ENCODE results near the gene THOP1.

Gene THOP1

GRCh38 chr19:2761309-2761677 lies 24.0 kb upstream of the THOP1 start:
- DNase-seq (ENCODE audit: low read depth) = no peak
- TF ChIP-seq, protein P1, sequence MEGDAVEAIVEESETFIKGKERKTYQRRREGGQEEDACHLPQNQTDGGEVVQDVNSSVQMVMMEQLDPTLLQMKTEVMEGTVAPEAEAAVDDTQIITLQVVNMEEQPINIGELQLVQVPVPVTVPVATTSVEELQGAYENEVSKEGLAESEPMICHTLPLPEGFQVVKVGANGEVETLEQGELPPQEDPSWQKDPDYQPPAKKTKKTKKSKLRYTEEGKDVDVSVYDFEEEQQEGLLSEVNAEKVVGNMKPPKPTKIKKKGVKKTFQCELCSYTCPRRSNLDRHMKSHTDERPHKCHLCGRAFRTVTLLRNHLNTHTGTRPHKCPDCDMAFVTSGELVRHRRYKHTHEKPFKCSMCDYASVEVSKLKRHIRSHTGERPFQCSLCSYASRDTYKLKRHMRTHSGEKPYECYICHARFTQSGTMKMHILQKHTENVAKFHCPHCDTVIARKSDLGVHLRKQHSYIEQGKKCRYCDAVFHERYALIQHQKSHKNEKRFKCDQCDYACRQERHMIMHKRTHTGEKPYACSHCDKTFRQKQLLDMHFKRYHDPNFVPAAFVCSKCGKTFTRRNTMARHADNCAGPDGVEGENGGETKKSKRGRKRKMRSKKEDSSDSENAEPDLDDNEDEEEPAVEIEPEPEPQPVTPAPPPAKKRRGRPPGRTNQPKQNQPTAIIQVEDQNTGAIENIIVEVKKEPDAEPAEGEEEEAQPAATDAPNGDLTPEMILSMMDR (IDR thresholded peaks at IDR 0.05; ENCODE audit: low read depth, low read length) = no peak
- TF ChIP-seq MYC (IDR thresholded peaks at IDR 0.05; ENCODE audit: low read depth, low read length) = no peak
- no peak for TF ChIP-seq MAX (IDR thresholded peaks at IDR 0.05; ENCODE audit: low read depth, low read length)
- TF ChIP-seq POLR2A (IDR thresholded peaks at IDR 0.05; ENCODE audit: extremely low read depth, insufficient read length) = no peak
- H3K4me3 ChIP-seq (ENCODE audit: low read depth, low read length) = no peak overlapping the region

GRCh38 chr19:2761876-2762782 lies 23.2 kb upstream of the THOP1 start:
- no peak overlapping the region for H3K4me3 ChIP-seq (ENCODE audit: low read depth, low read length)
- no peak for DNase-seq (ENCODE audit: low read depth)
- TF ChIP-seq, protein P1 (IDR thresholded peaks at IDR 0.05; ENCODE audit: low read depth, low read length) = no peak
- TF ChIP-seq MYC (IDR thresholded peaks at IDR 0.05; ENCODE audit: low read depth, low read length) (no peak), MAX (IDR thresholded peaks at IDR 0.05; ENCODE audit: low read depth, low read length) (no peak), POLR2A (IDR thresholded peaks at IDR 0.05; ENCODE audit: extremely low read depth, insufficient read length) (no peak)

- no peak for DNase-seq (ENCODE audit: low read depth)
- no peak for TF ChIP-seq POLR2A (IDR thresholded peaks at IDR 0.05; ENCODE audit: extremely low read depth, insufficient read length)
- TF ChIP-seq, protein P1 (IDR thresholded peaks at IDR 0.05; ENCODE audit: low read depth, low read length) = no peak
- no peak for TF ChIP-seq MAX (IDR thresholded peaks at IDR 0.05; ENCODE audit: low read depth, low read length)
- TF ChIP-seq MYC (IDR thresholded peaks at IDR 0.05; ENCODE audit: low read depth, low read length) = no peak
Observed at GRCh38 chr19:2762783-2763496, 22.4 kb upstream of the THOP1 start.

DNA sequence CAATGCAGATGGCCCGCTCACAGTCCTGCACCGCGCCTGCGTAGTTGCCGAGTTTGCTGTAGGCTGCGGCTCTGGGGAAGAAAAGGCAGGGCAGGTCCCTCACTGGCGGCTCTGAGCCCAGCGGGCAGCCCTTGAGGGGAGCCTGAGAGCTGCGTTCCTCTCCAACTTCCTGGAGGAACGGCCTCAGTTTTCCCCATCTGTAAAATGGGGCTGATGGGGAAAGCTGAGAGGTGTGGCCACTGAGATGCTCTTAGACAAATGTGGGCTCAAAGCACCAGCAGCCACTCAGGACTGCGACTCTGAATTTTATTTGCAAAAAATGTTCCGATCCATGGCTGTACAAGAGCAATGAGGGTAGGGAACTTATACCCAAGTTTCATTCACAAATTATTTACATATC lies 21.6 kb upstream of the THOP1 start:
- H3K4me3 ChIP-seq (ENCODE audit: low read depth, low read length) = no peak overlapping the region
- TF ChIP-seq POLR2A (IDR thresholded peaks at IDR 0.05; ENCODE audit: extremely low read depth, insufficient read length) = no peak
- TF ChIP-seq MYC (IDR thresholded peaks at IDR 0.05; ENCODE audit: low read depth, low read length) = no peak
- TF ChIP-seq, protein P1 (IDR thresholded peaks at IDR 0.05; ENCODE audit: low read depth, low read length) = no peak
- no peak for TF ChIP-seq MAX (IDR thresholded peaks at IDR 0.05; ENCODE audit: low read depth, low read length)
- DNase-seq (ENCODE audit: low read depth) = no peak

More at GRCh38 chr19:2762783-2763496, 22.4 kb upstream of the THOP1 start:
- no peak overlapping the region for H3K4me3 ChIP-seq (ENCODE audit: low read depth, low read length)

DNA sequence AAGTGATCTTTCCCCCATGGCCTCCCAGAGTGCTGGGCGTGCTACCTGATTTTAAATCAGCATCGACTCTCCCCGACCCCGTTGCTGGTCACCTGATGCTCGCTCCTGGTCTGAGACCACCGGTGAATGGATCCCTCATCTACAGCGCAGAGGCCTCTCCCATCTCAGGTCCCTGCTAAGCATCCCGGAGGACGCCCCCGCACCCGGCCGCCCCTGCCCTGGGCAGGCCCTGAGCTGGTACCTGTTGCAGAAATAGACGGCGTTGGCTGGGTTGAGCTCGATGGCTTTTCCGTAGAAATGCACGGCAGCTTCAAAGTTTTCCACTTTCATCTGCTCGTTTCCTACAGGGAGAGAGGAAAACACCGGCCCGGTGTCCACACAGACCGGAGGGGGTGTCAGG lies 20.4 kb upstream of the THOP1 start:
- no peak overlapping the region for H3K4me3 ChIP-seq (ENCODE audit: low read depth, low read length)
- DNase-seq (ENCODE audit: low read depth) = no peak
- TF ChIP-seq, protein P1 (IDR thresholded peaks at IDR 0.05; ENCODE audit: low read depth, low read length) = no peak
- TF ChIP-seq MYC (IDR thresholded peaks at IDR 0.05; ENCODE audit: low read depth, low read length) = no peak
- no peak for TF ChIP-seq MAX (IDR thresholded peaks at IDR 0.05; ENCODE audit: low read depth, low read length)
- no peak for TF ChIP-seq POLR2A (IDR thresholded peaks at IDR 0.05; ENCODE audit: extremely low read depth, insufficient read length)

Data from NB4 (cell line).